G401 (cell line): ENCODE results near the gene FUNDC2. TPM values are rescaled to one million over a fixed set of nuclear protein-coding genes. Genes with fewer than 3 reads are reported as not detected.

Experiments
- total RNA-seq: library from RNA; depleted of rRNA; stranded (reverse); fragments of >200 nt; shearing (Covaris generic); gene quantifications from 2 replicates; pipeline ENCODE4 v1.2.3, GENCODE V29; 2014; rRNA removed

Gene FUNDC2
- total RNA-seq, 1 experiment from 2014 or later, result 44.2 TPM

Other genes starting within 250 kb of the FUNDC2 start
- 13.0 and 13.4 TPM in 2 replicates for gene MPP1, start 221.4 kb upstream of the FUNDC2 start, total RNA-seq
- not detected in 2 replicates for gene SMIM9, start 192.2 kb upstream of the FUNDC2 start, total RNA-seq
- gene F8A1, start 140.5 kb upstream of the FUNDC2 start, total RNA-seq, result 3.7 TPM in 1 of 2 replicates, not detected in the other
- 0.18 and 0.44 TPM in 2 replicates for gene F8, start 4.1 kb upstream of the FUNDC2 start, total RNA-seq
- 5.0 and 25.7 TPM in 2 replicates for gene CMC4, start 44.3 kb downstream of the FUNDC2 start, total RNA-seq
- 6.5 and 29.0 TPM in 2 replicates for gene MTCP1, start 44.3 kb downstream of the FUNDC2 start, total RNA-seq
- 6.0 and 8.9 TPM in 2 replicates for gene BRCC3, start 44.7 kb downstream of the FUNDC2 start, total RNA-seq
- gene VBP1, start 189.6 kb downstream of the FUNDC2 start, total RNA-seq, result 103 and 137 TPM in 2 replicates
- 0.68 and 1.6 TPM in 2 replicates for gene RAB39B, start 237.6 kb downstream of the FUNDC2 start, total RNA-seq